IMR-90 (cell line): ENCODE results near the gene MPZL3. TPM values are rescaled to one million over a fixed set of nuclear protein-coding genes. Genes with fewer than 3 reads are reported as not detected.

Experiments
- ATAC-seq: fragments of 200-7000 bp; cut with Tn5 transposase; 2 replicates; pipeline ENCODE4 v1.9.1; 2020; ENCODE audit warnings: low read depth, mild to moderate bottlenecking, moderate library complexity
- BruUV-seq: library from RNA; stranded (reverse); fragments of 400-500 nt; replicated peaks from 2 replicates; lab custom pipeline; 2021; lab: Mats Ljungman, UMichigan
- CTCF ChIA-PET: fragments of 300-600 bp; formaldehyde crosslinking; extraction: SDS; loops from one replicate; lab custom pipeline; 2021; ENCODE audit warnings: antibody characterized with exemption; lab: Yijun Ruan, JAX
- POLR2A ChIA-PET: fragments of 300-600 bp; sonication (Branson Sonifier 250); formaldehyde crosslinking; loops from one replicate; lab custom pipeline; 2022; ENCODE audit warnings: antibody characterized with exemption; ENCODE audit not compliant: unreplicated experiment; lab: Charles Lee
- DNase-seq: peaks from one replicate; pipeline ENCODE4 v3.0.0; 2013
- H2AFZ ChIP-seq: replicated peaks from 2 replicates; pipeline ENCODE3; 2013; ENCODE audit warnings: low read length, mild to moderate bottlenecking; ENCODE audit not compliant: poor library complexity
- H2AK5ac ChIP-seq: 2 replicates; pipeline ENCODE4 v1.6.1; 2013; ENCODE audit warnings: low read depth, low read length, inconsistent platforms
- H2AK9ac ChIP-seq: replicated peaks from 2 replicates; pipeline ENCODE3; 2013; ENCODE audit warnings: mild to moderate bottlenecking, low read depth, low read length, moderate library complexity; ENCODE audit not compliant: poor library complexity
- H2BK120ac ChIP-seq: 2 replicates; pipeline ENCODE4 v1.6.1; 2013; ENCODE audit warnings: low read depth, low read length, inconsistent platforms
- H2BK15ac ChIP-seq: 3 replicates; pipeline ENCODE4 v1.6.1; 2013; ENCODE audit warnings: low read depth, low read length, inconsistent platforms
- H2BK20ac ChIP-seq: 2 replicates; pipeline ENCODE4 v1.6.1; 2013; ENCODE audit warnings: low read depth, mild to moderate bottlenecking, inconsistent platforms, low read length, moderate library complexity
- H2BK5ac ChIP-seq: 2 replicates; pipeline ENCODE4 v1.6.1; 2013; ENCODE audit warnings: mild to moderate bottlenecking, low read depth, low read length, inconsistent platforms; ENCODE audit not compliant: poor library complexity, severe bottlenecking
- H3K14ac ChIP-seq: replicated peaks from 2 replicates; pipeline ENCODE4 v1.6.1; 2013; ENCODE audit warnings: low read depth, low read length, inconsistent platforms
- H3K18ac ChIP-seq: 2 replicates; pipeline ENCODE4 v1.6.1; 2013; ENCODE audit warnings: low read depth, low read length, control low read depth
- H3K23ac ChIP-seq: 2 replicates; pipeline ENCODE4 v1.6.1; 2013; ENCODE audit warnings: low read depth, low read length, inconsistent platforms
- H3K27ac ChIP-seq: 2 replicates; pipeline ENCODE4 v1.5.1; 2013; ENCODE audit warnings: mild to moderate bottlenecking, control low read depth, low read length; ENCODE audit not compliant: insufficient read depth
- H3K27me3 ChIP-seq: 2 replicates; pipeline ENCODE4 v1.6.1; 2013; ENCODE audit warnings: low read length; ENCODE audit not compliant: control insufficient read depth, insufficient read depth
- H3K36me3 ChIP-seq: 2 replicates; pipeline ENCODE4 v1.6.1; 2013; ENCODE audit warnings: low read length, mixed read lengths; ENCODE audit not compliant: control insufficient read depth, insufficient read depth
- H3K4ac ChIP-seq: 2 replicates; pipeline ENCODE4 v1.6.1; 2013; ENCODE audit warnings: low read depth, low read length, inconsistent platforms
- H3K4me1 ChIP-seq: 2 replicates; pipeline ENCODE4 v1.6.1; 2013; ENCODE audit warnings: low read length, mixed read lengths; ENCODE audit not compliant: control insufficient read depth, insufficient read depth
- H3K4me2 ChIP-seq: 2 replicates; pipeline ENCODE4 v1.6.1; 2013; ENCODE audit warnings: low read depth, mild to moderate bottlenecking, control low read depth, low read length, moderate library complexity
- H3K4me3 ChIP-seq: 2 replicates; pipeline ENCODE4 v1.5.1; 2013; ENCODE audit warnings: low read depth, mild to moderate bottlenecking, control low read depth, low read length, moderate library complexity; ENCODE audit not compliant: insufficient read depth
- H3K56ac ChIP-seq: 2 replicates; pipeline ENCODE4 v1.6.1; 2013; ENCODE audit warnings: low read length, inconsistent platforms; ENCODE audit not compliant: insufficient read depth; ENCODE audit errors: extremely low read depth
- H3K79me1 ChIP-seq, 2 experiments: 2 replicates each; pipeline ENCODE4 v1.6.1; 2013; ENCODE audit warnings: low read length in 2 of 2, inconsistent platforms in 1 of 2, low read depth in 1 of 2
- H3K9ac ChIP-seq: 2 replicates; pipeline ENCODE4 v1.6.1; 2013; ENCODE audit warnings: low read depth, low read length, control low read depth
- H3K9me1 ChIP-seq: 2 replicates; pipeline ENCODE4 v1.6.1; 2013; ENCODE audit warnings: low read length, inconsistent platforms; ENCODE audit not compliant: insufficient read depth
- H3K9me3 ChIP-seq: 2 replicates; pipeline ENCODE4 v1.6.1; 2013; ENCODE audit warnings: low read length; ENCODE audit not compliant: control insufficient read depth, insufficient read depth
- H4K20me1 ChIP-seq: 2 replicates; pipeline ENCODE4 v1.6.1; 2013; ENCODE audit warnings: low read length, inconsistent platforms; ENCODE audit not compliant: insufficient read depth
- H4K5ac ChIP-seq: 2 replicates; pipeline ENCODE4 v1.6.1; 2013; ENCODE audit warnings: mild to moderate bottlenecking, low read depth, low read length, control low read depth
- H4K8ac ChIP-seq, 2 experiments: 2 replicates each; pipeline ENCODE4 v1.6.1; 2013; ENCODE audit warnings: low read depth in 2 of 2, low read length in 2 of 2, control low read depth in 1 of 2, inconsistent platforms in 1 of 2
- H4K91ac ChIP-seq: 2 replicates; pipeline ENCODE4 v1.6.1; 2013; ENCODE audit warnings: low read depth, low read length, inconsistent platforms; ENCODE audit not compliant: insufficient read depth
- CEBPB ChIP-seq: IDR thresholded peaks from 2 replicates; pipeline ENCODE4 v1.6.1; 2012; ENCODE audit warnings: low read depth, low read length, improper control_type of control experiment
- ELK1 ChIP-seq: fragments of 150-350 bp; IDR thresholded peaks from 2 replicates; pipeline ENCODE4 v1.6.1; 2016; ENCODE audit warnings: low read depth, mild to moderate bottlenecking, low read length, moderate library complexity, borderline replicate concordance
- MXI1 ChIP-seq: IDR thresholded peaks from 2 replicates; pipeline ENCODE4 v1.6.1; 2012; ENCODE audit warnings: low read depth, mild to moderate bottlenecking, low read length, moderate library complexity, borderline replicate concordance
- dilution Hi-C: fragments of 300-500 bp; cut with HindIII; formaldehyde crosslinking; loops from one replicate; pipeline ENCODE4 v1.14.3; 2018; ENCODE audit warnings: low sequenced_read_pairs; ENCODE audit not compliant: unreplicated experiment
- in situ Hi-C: fragments of 300-500 bp; cut with MboI; formaldehyde crosslinking; loops from 3 replicates; pipeline ENCODE4 v1.14.3; 2019; ENCODE audit warnings: low sequenced_read_pairs, inconsistent platforms, mixed read lengths
- intact Hi-C: fragments of 100-400 bp; cut with micrococcal nuclease; formaldehyde crosslinking; loops from 2 replicates; pipeline ENCODE4 v1.10.0; 2022
- polyA plus RNA-seq, 3 experiments: library from polyadenylated mRNA; depleted of rRNA; stranded (reverse); fragments of >200 nt; gene quantifications; 2 replicates each; pipeline ENCODE4 v1.2.3, GENCODE V29; 2012; ENCODE audit warnings: low replicate concordance in 1 of 3
- total RNA-seq: library from RNA; depleted of rRNA; stranded (reverse); fragments of >200 nt; gene quantifications from 2 replicates; pipeline ENCODE4 v1.2.3, GENCODE V29; 2012
- TF ChIP-seq, protein P1 (sequence below): conservative IDR thresholded peaks from 2 replicates; pipeline ENCODE4 v1.5.1; 2012; ENCODE audit warnings: mild to moderate bottlenecking, low read depth, low read length, improper control_type of control experiment

MPZL3 gene
- total and polyA plus RNA-seq, 2 of the 4 experiments (the other 2 are of a cell fraction), result 0.15 to 0.36 TPM

- Histone ChIP-seq H3K9me1 (no peaks in the 10 kb centered on the region), H2AK5ac (no peak overlapping the region), H3K4me3 (no peak overlapping the region), H3K14ac (no peak overlapping the region), H2BK15ac (no peak overlapping the region), H2AK9ac (no peak overlapping the region), H3K9me3 (no peaks in the 10 kb centered on the region), H3K4ac (no peak overlapping the region), H2AFZ (no peak overlapping the region), H3K79me1 (no peaks in the 10 kb centered on the region), H2BK20ac (no peak overlapping the region), H2BK120ac (no peak overlapping the region), H3K36me3 (no peaks in the 10 kb centered on the region), H4K91ac (no peak overlapping the region), H3K9ac (no peak overlapping the region), H3K27me3 (no peaks in the 10 kb centered on the region; the same call in 1 of the 2 replicates), H4K5ac (no peak overlapping the region), H3K56ac (no peak overlapping the region), H3K4me1 (no peaks in the 10 kb centered on the region), H2BK5ac (no peak overlapping the region), H3K4me2 (no peak overlapping the region), H3K23ac (no peak overlapping the region), H4K20me1 (no peaks in the 10 kb centered on the region), H3K27ac (no peak overlapping the region), H3K18ac (no peak overlapping the region), H4K8ac (no peak overlapping the region)
- intact Hi-C loops (no loop called here), in situ Hi-C loops (no loop called here), dilution Hi-C loops (no loop called here)
- no peak for ATAC-seq
- ChIA-PET POLR2A (no interaction called here), CTCF (interaction anchor here (1.0 kb wide), 1 partner anchor 91 kb away, joined by 3 read pairs; no protein-coding TSS in a partner anchor)
- DNase-seq, result no peak
- BruUV-seq, result no TSS peak
- TF ChIP-seq, protein P1, sequence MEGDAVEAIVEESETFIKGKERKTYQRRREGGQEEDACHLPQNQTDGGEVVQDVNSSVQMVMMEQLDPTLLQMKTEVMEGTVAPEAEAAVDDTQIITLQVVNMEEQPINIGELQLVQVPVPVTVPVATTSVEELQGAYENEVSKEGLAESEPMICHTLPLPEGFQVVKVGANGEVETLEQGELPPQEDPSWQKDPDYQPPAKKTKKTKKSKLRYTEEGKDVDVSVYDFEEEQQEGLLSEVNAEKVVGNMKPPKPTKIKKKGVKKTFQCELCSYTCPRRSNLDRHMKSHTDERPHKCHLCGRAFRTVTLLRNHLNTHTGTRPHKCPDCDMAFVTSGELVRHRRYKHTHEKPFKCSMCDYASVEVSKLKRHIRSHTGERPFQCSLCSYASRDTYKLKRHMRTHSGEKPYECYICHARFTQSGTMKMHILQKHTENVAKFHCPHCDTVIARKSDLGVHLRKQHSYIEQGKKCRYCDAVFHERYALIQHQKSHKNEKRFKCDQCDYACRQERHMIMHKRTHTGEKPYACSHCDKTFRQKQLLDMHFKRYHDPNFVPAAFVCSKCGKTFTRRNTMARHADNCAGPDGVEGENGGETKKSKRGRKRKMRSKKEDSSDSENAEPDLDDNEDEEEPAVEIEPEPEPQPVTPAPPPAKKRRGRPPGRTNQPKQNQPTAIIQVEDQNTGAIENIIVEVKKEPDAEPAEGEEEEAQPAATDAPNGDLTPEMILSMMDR, result no peak
- no peak for TF ChIP-seq ELK1
- TF ChIP-seq CEBPB, result no peak
- no peak for TF ChIP-seq MXI1
Measured at GRCh38 chr11:118289401-118289800, 37.2 kb upstream of the MPZL3 start.
